ENCODE measurements around the gene WDFY4. TPM values are rescaled to one million over a fixed set of nuclear protein-coding genes. Genes with fewer than 3 reads are reported as not detected.

The WDFY4 gene
- total RNA-seq, 4 donors from 2014 or later: 1.6 to 5.1 (median 3.0) TPM

DNA sequence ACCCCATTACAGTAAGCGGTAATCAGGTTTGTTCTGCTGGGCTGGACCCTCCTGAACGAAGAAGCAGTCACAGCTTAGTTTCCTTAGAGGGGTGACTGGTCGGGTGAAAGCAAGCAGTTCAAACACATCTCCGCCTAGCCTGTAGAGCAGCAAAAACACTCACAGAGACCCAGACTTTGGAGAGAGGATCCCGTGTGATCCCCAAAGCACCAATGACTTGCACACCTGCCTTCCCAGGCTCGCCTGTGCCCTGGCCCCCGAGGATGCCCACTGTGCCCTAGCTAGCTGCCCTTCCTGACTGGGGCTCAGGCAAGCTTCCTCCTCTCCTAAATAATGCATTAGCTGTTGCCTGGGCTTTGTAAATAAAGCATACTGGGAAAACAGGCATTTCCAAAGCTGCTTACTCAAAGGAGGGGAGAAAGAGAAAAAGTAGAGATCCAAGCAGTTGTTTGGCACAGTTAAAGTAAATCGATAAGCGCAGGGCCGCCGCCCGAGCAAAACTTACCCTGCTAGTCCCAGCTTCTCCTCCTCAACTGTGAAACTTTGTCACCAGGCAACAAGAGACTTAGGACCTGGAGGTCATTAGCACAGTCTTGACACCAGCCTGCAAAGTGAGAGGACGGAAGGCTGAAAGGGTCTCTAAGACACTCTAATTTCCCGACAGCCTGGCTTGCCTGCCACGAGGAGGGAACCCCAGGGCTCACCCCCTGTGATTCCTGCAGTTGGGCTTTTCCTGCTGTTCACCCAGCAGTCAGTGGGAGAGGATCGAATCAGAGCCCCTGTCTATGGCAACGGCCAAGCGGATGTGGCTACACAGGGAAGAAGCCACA, 250.2 kb downstream of the WDFY4 start:
- Histone ChIP-seq H3K27ac (no peak overlapping the region), H3K9me3 (no peaks in the 10 kb centered on the region), H3K4me1 (no peaks in the 10 kb centered on the region), H3K27me3 (no peaks in the 10 kb centered on the region), H3K36me3 (no peaks in the 10 kb centered on the region), H3K4me3 (no peak overlapping the region)
- 43 to 52% methylated on average over 5 to 6 of the region's 18 CpGs for WGBS, 2 donors (ENCODE audit: low coverage in 1 of 2)
- no peak for ATAC-seq
- TF ChIP-seq EP300 (IDR thresholded peaks at IDR 0.05) (no peak), POLR2AphosphoS5 (IDR thresholded peaks at IDR 0.05) (no peak), POLR2A (IDR thresholded peaks at IDR 0.05) (no peak)
- TF ChIP-seq, protein P1, sequence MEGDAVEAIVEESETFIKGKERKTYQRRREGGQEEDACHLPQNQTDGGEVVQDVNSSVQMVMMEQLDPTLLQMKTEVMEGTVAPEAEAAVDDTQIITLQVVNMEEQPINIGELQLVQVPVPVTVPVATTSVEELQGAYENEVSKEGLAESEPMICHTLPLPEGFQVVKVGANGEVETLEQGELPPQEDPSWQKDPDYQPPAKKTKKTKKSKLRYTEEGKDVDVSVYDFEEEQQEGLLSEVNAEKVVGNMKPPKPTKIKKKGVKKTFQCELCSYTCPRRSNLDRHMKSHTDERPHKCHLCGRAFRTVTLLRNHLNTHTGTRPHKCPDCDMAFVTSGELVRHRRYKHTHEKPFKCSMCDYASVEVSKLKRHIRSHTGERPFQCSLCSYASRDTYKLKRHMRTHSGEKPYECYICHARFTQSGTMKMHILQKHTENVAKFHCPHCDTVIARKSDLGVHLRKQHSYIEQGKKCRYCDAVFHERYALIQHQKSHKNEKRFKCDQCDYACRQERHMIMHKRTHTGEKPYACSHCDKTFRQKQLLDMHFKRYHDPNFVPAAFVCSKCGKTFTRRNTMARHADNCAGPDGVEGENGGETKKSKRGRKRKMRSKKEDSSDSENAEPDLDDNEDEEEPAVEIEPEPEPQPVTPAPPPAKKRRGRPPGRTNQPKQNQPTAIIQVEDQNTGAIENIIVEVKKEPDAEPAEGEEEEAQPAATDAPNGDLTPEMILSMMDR (IDR thresholded peaks at IDR 0.05): no peak

DNA sequence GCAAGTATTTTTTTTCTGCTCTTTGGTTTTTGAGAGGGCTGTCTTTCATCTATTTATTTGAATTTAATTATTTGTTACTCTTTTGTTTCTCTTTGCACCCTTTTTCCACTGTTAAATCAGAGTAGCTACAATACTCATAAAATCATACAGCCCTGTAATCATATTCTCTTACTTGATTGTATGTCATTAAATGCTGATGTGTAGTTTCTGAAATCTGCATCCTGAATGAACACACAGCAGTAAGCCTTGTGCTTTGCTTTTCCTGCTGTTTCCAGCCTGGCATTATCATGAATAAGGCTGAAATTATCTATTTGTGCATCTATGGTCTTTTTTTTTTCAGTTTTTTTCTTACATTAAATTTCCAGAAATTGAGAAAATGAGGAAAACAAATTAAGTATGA, 250.9 kb downstream of the WDFY4 start:
- no peak overlapping the region for H3K27ac ChIP-seq
- H3K27me3 ChIP-seq: no peaks in the 10 kb centered on the region
- H3K4me1 ChIP-seq: no peaks in the 10 kb centered on the region
- H3K9me3 ChIP-seq: no peaks in the 10 kb centered on the region
- no peaks in the 10 kb centered on the region for H3K36me3 ChIP-seq
- H3K4me3 ChIP-seq: no peak overlapping the region
- TF ChIP-seq POLR2A (IDR thresholded peaks at IDR 0.05) (no peak), EP300 (IDR thresholded peaks at IDR 0.05) (no peak)
- TF ChIP-seq, protein P1 (IDR thresholded peaks at IDR 0.05): no peak
- ATAC-seq: no peak

DNA sequence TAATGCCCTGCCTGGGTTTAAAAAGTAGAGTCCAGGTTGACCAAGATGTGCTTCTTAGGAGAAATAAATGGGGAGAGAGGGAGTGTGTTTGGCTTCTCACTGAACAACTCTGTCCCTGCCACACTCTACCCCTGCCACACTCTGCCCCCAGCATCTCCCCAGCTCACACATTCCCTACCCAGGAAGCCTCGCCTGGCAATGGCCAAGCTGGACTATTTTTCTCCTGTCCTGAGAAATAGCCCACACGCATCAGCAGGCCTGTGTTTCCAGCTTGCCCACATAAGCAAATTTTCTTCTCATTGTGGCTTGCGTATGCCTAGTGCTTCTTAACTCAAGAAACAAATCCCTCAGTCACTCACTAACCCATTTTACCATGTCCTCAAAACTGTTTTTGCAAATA, 253.1 kb downstream of the WDFY4 start:
- no peak overlapping the region for H3K27ac ChIP-seq
- H3K4me3 ChIP-seq: no peak overlapping the region
- no peaks in the 10 kb centered on the region for H3K9me3 ChIP-seq
- no peak for ATAC-seq
- no peaks in the 10 kb centered on the region for H3K27me3 ChIP-seq
- 93 to 100% methylated on average over 1 to 2 of the region's 3 CpGs for WGBS, 2 donors (ENCODE audit: low coverage in 1 of 2)
- H3K36me3 ChIP-seq: no peaks in the 10 kb centered on the region
- TF ChIP-seq EP300 (IDR thresholded peaks at IDR 0.05) (no peak), POLR2A (IDR thresholded peaks at IDR 0.05) (no peak), POLR2AphosphoS5 (IDR thresholded peaks at IDR 0.05) (no peak)
- TF ChIP-seq, protein P1 (IDR thresholded peaks at IDR 0.05): no peak
- no peaks in the 10 kb centered on the region for H3K4me1 ChIP-seq

DNA sequence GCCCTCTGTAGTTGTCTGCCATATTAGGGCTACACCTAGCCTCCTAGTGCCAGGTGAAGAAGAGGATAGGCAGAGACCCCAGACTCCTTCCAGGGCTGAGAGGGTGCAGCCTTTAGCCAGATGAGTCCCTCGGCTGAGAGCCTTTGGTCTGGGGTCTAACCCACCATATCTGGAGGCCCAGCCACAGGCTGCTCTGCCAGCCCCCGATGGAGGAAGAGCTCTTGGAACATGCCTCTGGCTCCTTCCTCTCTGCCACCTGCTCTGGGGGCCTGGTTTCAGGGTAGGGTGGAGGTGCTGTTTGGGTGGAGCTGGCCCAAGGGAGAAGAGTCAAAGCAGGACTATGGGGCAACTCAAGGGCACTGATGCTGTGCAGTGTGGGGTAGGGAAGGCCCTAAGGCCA, 253.6 kb downstream of the WDFY4 start:
- H3K4me1 ChIP-seq: no peaks in the 10 kb centered on the region
- no peaks in the 10 kb centered on the region for H3K36me3 ChIP-seq
- H3K4me3 ChIP-seq: no peak overlapping the region
- H3K27ac ChIP-seq: no peak overlapping the region
- TF ChIP-seq POLR2AphosphoS5 (IDR thresholded peaks at IDR 0.05) (no peak), POLR2A (IDR thresholded peaks at IDR 0.05) (no peak), EP300 (IDR thresholded peaks at IDR 0.05) (no peak)
- TF ChIP-seq, protein P1 (IDR thresholded peaks at IDR 0.05): no peak
- no peak for ATAC-seq
- no peaks in the 10 kb centered on the region for H3K27me3 ChIP-seq
- no CpG with 5 or more reads among the region's 2 CpGs for WGBS, 2 donors (ENCODE audit: low coverage in 1 of 2)
- H3K9me3 ChIP-seq: no peaks in the 10 kb centered on the region

DNA sequence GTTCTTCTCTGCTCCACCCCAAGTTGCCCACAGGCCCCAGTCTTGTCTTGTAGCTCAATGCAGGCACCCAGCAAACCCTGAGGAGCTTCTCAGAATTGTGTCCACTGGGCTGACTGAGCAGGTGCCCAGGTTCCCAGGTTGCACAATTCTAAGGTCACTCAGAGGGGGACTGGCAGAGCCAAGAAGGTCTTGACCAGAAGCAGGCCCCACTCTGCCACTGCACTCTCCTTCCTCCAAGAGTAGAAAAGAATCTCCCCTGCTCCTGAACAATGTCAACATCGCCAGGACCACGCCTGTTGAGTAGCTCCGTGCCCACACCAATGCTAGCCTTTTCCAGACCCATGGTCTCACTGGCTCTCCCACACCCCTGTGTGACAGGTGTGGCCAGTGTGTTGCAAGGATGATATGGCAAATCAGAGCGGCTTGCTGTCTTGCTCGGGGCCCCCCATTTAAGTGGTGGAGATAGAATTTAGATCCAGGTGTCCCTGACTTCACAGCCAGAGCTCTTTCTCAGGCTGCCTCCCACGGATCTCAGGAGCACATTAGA, 254.4 kb downstream of the WDFY4 start:
- no peak for ATAC-seq
- no peaks in the 10 kb centered on the region for H3K27me3 ChIP-seq
- H3K4me3 ChIP-seq: no peak overlapping the region
- TF ChIP-seq POLR2AphosphoS5 (IDR thresholded peaks at IDR 0.05): no peak
- H3K36me3 ChIP-seq: no peaks in the 10 kb centered on the region
- H3K9me3 ChIP-seq: no peaks in the 10 kb centered on the region
- no peak overlapping the region for H3K27ac ChIP-seq
- H3K4me1 ChIP-seq: no peaks in the 10 kb centered on the region
- WGBS, 2 donors (ENCODE audit: low coverage in 1 of 2): 0 to 61% methylated on average over 1 to 3 of the region's 6 CpGs

Data from gastroesophageal sphincter (tissue), 4 donors.